HG02885 (cell line): Measurements from ENCODE around the gene ISCA2.
"Not testable (repeated sequence)": the region's sequence is repeated elsewhere in the genome, so short reads cannot be mapped to it uniquely, and the experiment has no call there.

Experiments
- ATAC-seq: cut with Tn5 transposase; IDR thresholded peaks from one replicate; pipeline ENCODE4 v1.9.1; 2021; ENCODE audit warnings: mild to moderate bottlenecking; ENCODE audit not compliant: unreplicated experiment, poor library complexity

The ISCA2 gene

DNA sequence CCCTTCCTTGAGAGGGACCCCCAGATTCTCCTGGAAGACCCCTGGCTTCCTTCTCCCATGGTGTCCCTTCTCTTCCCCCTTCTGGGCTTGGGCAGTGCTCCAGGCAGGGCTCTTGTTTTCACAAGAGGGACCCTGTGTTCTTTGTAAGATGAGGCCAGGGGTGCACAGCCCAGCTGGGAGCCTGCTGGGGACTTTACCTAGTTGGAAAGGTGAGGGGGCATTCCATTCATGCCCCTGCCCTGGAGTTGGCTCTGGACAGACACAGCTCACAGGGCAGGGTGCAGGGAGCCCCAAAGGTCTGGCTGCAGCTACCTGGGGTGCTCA is 31.2 kb downstream of the ISCA2 start:
- ATAC-seq: no peak

DNA sequence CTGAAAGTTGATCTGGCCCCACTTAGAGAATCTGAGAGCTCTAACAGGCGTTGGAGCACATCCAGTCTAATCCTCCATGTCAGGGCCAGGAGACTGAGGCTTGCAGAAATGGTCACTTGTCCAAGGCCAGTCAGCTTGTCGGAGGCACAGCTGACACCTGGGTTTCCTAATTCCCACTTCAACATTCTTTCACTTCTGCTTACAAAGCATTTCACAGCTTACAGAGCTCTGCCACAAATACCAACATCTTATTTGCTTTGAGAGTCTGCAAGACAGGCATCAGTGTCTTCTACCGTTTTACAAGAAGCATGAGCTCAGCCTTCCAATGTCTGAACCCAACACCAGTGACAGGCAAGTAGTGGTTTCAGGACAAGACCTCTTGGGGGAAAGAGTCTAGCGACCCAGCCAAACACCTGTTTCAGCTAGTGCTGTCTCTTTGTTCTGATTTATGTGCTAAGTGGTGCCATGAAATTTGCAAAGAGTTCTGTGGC is 31.8 kb downstream of the ISCA2 start:
- no peak for ATAC-seq

DNA sequence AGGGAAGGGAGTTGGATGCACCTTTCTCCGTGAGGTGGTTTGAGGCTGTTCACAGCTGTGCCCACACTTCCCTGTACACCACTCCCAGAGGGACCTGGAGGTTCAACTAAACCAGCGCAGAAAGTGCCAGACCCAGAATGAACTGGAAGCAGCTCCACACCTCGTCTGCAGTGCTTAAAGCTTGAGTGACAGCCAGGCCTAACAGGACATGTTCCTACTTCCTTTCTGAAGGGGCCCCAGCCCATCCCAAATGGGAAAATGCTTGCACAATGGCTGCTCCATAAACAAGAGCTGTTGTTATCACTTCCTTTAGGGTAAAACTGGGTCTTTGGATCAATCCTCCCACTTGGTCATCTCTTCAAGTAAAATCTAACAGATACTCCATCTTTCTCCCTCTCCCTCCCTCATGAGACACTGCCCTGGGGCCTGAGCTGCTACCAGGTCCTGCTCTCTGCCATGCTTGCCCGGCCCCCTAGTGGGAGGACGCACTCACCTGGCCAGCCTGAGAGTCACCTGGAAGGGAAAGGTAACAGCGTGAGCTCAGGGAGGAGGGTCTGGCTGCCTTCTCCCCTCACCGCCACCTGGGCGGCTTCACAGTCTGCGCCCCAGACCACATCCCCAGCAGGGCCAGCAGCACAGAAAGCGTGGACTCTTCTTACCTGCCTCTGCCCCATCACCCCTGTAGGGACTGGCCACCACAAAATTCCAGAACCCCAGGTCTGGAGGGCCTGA is 33.5 kb downstream of the ISCA2 start:
- ATAC-seq: no peak

DNA sequence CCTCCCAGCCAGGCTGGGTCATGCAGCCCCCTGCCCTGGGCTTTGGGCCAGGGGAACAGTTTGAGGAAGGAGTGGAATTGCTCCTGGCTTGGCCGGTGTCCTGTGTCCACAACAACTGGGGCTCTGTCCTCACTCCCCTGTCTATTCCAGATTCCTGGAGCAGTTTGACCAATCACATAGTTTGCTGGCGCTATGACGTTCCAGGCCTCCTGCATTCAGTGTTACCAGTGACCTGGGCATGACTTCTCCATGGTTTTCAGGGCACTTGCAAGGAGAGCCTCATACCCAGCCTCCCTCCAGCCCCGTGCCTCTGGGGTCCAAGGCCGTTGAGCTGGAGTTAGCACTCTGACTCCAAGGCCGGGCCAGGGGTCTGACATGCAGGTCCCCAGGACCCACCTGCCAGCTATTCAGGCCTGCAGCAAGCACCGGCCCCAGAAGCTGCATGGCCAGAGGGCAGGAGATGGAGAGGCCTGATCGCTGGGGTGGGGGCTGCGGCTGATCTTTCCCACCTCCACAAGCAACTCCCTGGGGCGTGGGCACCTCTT is 34.2 kb downstream of the ISCA2 start:
- no peak for ATAC-seq

DNA sequence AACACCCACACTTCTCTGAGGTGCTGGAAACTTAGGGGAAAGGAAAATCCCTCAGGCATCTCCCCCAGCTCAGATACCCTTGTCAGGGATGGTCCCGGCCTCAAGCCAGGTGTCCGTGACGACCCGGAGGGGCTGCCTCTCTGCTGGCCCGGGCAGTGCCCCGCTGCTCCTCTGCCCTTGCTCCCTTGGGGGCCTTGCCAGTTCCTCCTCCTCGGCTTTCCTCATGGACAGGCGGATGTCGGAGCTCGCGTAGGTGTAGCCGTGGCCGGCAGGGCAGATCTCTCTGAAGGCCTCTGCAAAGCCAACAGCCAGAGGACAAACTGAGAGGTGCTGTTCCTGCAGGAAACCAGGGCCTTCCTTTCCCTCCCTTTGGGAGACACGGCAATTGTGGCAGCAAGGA is 34.8 kb downstream of the ISCA2 start:
- ATAC-seq: no peak

DNA sequence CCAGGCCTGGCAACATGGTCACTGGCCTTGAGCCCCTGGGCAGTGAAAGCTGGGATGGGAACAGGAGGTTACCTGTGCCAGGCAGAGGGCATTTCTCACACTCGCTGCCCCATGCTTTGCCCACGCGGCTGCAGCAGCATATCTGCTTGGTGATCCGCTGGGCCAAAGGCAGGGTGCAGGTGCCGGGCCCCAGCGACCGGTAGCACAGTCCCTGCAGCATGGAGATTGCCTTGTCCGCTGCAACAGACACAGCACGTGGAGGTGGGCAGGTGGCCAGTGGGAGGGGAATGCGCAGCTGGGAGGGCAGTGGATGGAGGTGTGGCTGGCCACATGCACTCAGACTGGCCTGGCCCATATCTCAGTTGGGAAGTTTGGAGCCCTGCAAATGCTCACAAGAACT is 35.3 kb downstream of the ISCA2 start:
- no peak for ATAC-seq

DNA sequence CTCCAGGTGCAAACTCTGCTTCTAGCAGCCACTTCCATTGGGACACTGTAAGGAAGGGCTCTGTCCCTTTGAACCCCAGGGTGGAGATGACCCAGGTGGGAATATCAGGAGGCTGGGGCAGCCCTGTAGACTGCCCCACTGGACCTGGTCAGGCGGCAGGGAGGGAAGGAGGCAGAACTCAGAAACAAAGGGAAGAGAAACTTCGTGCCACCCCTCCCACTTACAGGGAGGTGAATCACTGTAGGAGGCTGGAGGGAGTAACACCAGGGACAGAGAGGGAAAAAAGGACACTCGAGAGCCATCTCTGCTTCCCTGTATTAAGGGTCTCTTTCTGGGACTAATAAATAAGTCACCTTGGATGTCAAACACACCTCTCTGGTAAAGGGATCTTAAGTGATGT is 37.4 kb downstream of the ISCA2 start:
- no peak for ATAC-seq

DNA sequence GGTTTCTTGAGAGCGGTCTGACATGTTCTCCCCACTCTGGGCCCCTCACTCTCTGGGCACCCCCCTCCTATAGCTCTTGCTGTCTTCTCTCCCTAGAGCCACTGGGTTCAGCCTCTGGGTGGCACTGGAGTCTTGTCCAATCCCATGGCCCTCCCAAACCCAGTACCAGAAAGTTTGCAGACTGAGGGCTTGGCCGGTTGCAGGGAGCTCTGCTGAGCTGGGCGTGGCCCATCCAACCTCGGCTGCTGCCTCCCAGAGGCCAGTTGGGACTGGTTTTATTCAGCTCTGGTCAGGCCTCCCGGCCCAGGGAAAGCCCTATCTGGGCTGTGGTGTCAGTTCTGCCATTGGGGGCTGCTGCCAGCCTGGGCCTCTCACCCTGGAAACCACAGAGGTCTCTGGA is 37.9 kb downstream of the ISCA2 start:
- no peak for ATAC-seq

DNA sequence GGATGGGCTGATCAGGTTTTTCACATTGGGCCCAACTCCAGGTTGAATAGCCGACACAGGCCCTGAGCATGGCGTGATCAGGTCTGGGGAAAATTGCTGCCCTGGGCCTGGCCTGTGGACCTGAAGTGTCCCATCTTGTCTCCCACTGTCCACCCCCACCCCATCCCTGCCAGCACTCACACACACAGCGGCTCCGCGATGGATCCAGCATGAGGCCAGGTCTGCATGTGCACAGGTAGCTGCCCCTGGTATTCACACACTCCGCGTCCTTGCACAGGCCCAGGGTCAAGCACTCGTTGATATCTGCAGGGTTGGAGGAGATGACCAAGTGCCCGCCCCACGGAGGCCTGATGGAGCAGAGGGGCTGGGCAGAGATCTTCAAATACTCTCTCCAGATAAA is 38.7 kb downstream of the ISCA2 start:
- ATAC-seq: no peak

DNA sequence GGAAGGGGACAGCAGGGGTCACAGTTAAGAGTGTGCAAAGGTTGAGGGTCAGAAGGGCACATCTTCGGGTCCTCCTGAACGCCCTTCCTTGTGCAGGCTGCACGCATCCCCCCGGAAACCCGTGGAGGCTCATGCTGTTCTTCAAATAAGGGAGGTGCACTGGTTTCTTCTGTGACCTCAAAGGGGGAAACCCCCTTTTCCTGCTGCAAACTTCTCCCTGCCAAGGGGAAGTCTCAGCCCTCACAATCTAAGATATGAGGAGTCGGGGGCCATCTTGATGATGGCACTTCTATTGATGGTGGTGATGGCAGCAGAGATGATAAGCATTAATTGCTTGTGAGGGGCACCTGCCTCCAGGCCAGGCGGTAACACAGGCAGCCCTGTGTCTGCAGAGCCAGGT is 40.0 kb downstream of the ISCA2 start:
- ATAC-seq: no peak

DNA sequence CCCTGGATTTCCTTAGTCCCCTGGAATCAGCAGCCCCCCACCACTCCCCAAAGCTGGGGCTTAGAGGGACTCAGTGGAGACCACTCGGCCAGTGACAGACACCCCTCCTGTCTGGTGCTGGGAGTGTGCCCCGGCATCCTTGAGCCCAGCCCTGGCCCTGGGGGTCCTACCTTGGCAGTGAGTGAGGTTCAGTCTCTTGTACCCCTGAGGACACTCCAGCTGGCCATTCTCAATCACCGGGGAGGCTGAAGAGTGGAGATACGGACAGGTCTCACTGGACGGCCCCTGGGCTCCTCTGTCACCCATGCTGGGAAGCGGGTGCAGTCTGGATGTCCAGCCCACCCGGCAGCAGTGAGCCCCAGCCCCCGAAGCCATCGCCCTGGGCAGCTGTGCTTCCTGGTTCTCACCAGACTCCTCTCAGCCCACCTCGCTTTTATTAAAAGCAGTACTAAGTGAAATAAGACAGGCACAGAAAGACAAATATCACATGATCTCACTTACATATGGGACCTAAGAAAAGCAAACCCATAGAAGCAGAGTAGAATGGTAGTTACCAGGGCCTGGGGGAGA is 42.3 kb downstream of the ISCA2 start:
- ATAC-seq: no peak

DNA sequence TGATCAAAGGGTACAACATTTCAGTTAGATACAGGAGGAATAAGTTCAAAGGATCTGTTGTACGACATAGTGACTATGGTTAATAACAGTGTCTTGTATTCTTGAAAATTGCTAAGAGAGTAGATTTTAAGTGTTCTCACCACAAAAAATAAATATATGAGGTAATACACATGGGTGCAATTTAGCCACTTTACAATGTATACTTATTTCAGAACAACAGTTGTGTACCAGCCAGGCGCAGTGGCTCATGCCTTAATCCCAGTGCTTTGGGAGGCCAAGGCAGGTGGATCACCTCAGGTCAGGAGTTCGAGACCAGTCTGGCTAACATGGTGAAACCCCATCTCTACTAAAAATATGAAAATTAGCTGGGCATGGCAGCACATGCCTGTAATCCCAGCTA is 42.8 kb downstream of the ISCA2 start:
- not testable (repeated sequence) for ATAC-seq

DNA sequence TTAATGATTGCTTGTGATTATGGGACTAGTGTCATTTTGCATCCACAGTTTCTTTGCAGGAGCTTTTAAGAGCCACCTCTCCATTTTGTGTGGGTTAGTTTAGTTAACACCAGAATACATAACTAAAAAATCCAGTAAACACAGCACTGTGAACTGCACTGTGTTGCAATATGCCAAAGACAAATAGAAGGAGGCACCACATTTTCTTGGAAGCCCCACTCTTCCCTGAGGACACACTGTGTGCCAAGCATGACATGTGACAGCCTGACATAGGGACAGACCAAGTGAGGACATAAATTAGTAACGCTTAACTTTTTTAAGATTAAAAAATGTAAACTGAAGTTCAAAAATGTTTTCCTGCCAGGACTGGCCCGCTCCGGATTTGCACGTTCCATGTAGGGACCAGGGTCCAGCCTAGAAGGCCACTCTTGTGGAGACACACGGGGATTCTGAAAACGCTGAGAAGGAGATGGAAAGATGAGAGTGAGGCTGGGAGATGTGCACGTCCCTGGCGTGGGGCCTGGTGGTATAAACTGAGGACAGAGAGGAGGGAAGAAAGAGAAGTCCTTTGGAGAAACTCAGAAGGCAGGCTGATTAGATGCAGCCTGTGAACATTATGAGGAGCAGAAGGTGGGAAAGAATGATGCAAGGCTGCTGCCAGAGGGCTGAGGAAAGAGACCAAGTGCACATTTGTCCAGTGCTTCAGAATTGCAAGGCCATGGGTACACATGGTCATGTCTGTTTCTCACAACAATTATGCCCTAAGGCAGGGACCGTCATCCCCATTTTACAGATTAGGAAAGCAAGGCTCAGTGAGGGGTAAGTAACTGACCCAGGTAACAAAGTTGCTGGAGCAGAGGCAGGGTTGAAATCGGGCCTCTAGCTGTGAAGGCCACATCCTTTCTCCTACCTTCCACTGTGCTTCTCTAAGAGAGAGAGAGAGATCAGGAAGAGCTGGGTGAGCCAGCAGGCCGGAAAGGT is 45.1 kb downstream of the ISCA2 start:
- no peak for ATAC-seq

DNA sequence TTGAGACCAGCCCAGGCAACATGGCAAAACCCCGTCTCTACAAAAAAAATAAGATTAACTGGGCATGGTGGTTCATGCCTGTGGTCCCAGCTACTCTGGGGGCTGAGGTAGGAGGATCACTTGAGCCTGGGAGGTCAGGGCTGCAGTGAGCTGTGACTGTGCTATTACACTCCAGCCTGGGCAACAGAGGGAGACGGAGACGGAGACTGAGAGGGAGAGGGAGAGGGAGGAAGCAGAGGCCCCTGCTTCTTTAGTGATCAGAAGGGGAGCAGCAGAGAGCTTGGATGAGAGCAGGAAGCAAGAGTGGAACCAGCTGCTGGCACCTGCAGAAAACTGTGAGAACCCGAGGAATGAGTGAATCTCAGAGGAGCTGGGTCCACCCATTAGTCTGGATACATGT is 45.9 kb downstream of the ISCA2 start:
- ATAC-seq: no peak

DNA sequence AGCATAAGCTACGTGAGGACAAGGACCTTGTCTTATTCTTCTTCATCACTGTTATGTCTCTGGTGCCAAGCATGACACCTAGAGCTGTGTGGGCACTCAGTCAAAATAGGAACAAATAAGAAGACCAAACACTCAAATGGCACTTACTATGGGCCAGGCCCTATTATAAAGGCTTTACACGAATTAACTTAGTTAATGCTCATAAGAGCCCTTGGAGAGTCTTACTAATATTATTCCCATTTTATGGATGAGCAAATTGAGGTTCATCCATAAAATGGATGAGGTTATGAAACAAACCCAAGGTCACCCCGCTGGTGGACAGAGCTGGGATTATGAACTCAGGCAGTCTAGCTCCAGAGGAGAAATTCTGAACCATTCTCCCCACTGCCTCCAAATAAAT is 47.7 kb downstream of the ISCA2 start:
- no peak for ATAC-seq

DNA sequence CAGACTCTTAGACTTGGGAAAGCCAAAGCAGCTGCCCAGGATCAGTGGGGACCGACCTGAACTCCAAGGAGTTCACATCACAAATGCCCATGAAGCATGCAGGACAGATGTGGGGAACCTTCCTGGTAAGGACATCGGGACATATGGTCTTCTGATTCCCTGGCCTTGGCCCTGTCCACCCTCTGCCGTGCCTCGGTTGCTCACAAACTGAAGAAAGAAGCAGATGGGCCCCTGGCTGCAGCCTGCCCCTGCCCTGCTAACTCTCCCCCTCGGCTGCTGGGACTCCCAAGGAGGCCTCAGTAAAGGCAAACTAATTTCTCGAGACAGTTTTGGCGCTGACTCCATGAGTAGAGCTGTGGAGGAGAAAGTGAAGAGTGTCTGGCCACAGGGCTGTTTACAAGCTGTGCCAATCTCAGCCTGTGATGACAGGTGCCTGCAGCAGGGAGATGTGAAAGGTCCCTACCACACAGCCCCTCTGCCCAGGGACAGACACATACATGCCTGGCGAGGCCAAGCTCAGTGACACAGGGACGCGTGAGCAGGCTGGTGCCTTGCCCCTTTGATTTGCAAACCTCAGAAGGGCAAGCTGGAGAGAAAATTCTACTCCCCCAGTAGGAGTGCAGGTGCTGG is 48.6 kb downstream of the ISCA2 start:
- no peak for ATAC-seq

DNA sequence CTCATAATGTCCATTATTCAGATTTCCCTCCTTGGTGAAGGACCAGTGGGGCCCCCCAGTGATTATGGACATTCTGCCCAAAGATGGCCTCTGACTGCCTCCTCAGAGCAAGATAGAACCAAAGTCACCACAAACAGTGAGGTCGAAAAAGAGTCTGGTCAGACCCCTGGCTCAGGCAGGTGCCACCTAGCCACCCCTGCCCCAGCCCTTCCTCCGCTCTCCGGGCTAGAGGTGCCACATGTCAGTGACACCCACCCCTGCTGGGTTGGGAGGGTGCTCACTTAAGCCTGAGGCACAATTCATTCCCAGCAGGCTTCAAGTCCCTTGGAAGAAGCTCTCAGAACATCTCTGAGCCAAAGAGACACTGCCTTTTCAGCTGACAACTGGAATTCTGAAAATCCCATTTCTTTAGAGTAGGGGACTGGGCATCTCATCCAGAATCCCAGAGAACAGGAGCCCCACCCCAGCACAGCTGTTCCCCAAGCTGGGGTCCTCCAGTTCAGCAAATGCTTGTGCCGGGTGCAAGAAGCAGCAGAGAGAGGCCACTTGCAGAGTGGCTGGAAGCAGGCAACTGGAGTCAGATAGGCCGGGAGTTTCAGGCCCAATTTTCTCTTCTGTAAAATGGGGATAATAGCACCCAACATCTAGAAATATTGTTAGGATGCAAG is 50.3 kb downstream of the ISCA2 start:
- no peak for ATAC-seq

DNA sequence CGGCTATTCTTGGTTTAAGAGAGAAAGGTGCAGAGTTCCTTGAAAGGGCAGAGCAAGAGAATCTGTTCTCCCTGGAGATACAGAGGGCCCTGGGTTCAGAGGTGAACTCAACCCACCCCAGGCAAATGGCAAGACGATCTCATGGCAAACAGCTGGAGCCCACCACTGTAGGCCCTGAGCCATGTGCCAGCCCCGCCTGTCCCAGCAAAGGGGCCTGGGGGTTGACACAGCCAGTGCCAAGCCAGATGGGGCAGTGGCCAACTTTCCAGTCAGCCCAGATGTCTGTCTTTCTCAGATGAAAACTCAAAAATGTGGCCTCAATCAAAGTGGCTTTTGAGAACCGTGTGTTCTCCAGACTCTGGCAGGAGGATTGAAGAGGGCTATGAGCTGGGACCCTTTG is 51.8 kb downstream of the ISCA2 start:
- no peak for ATAC-seq

DNA sequence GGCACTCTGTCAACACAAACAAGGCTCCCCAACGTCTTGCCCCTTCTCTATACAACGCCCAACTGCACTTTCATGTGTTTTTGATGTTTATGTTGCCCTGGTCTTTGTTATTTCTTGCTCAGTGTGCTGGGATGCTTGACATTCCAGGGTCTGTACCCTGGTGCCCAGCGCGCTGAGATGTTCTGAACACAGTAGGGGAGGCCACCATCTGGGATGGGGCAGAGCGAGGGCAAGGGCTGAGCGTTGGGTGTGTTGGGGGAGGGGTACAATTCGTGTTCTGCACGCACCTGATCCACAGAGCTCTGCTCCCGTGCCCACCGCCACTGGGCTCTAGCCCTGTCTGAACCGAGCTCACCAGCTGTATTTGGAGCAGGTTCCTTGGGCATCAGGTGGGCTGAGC is 52.9 kb downstream of the ISCA2 start:
- no peak for ATAC-seq
